GM19035 (cell line): Measurements from ENCODE around the gene SSC5D.

Experiments used
- ATAC-seq: cut with Tn5 transposase; IDR thresholded peaks from one replicate; pipeline ENCODE4 v1.9.1; 2021; ENCODE audit not compliant: unreplicated experiment

The SSC5D gene

DNA sequence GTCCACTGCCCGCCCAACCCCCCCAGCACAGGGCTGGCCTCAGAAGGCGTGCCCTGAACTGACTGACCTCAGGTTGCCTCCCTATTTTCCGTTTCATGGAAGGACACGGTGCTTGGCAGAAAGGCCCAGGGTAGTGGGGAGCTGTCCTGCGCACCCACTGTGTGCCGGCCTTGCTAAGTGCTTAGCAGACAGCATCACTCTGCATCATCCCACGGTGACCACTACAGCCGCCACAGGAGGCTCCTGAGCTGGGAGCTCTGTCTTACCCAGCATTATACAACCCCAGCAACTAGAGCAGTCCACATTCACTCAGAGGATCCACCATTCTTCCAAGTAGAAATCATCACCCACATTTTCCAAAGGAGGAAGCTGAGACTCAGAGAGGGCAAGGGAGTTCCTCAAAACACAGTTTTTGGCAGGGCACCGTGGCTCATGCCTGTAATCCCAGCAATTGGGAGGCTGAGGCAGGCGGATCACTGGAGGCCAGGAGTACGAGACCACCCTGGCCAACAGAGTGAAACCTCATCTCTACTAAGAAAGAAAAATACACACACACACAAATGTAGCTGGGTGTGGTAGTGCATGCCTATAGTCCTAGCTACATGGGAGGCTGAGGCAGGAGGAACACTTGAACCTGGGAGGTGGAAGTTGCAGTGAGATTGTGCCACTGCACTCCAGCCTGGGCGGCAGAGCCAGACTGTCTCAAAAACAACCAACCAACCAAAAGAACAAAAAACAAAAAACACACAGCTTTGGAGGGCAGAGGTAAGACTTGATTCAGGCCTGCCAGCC lies 47.1 kb downstream of the SSC5D start:
- no peak for ATAC-seq

GRCh38 chr19:55535965-55536350 lies 47.7 kb downstream of the SSC5D start:
- ATAC-seq, result no peak

DNA sequence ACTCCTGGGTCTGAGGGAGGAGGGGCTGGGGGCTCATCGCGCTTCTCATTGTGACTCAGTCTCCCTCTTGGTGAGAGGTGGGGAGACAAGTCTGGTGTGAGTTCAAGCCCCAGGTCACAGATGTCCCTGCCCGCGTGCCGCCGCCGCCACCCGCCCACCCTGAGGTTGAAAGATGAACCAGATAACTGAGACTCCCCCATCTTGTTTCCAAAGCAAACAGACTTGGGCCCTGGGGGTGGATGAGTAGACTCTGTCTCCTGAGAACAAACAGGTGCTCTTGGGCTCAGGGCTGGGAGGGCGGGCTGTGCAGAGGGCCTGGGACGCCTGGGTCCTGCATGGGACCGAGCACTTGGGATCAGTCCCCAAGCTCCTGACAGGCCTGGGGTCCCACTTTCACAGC lies 48.1 kb downstream of the SSC5D start:
- ATAC-seq, result no peak

DNA sequence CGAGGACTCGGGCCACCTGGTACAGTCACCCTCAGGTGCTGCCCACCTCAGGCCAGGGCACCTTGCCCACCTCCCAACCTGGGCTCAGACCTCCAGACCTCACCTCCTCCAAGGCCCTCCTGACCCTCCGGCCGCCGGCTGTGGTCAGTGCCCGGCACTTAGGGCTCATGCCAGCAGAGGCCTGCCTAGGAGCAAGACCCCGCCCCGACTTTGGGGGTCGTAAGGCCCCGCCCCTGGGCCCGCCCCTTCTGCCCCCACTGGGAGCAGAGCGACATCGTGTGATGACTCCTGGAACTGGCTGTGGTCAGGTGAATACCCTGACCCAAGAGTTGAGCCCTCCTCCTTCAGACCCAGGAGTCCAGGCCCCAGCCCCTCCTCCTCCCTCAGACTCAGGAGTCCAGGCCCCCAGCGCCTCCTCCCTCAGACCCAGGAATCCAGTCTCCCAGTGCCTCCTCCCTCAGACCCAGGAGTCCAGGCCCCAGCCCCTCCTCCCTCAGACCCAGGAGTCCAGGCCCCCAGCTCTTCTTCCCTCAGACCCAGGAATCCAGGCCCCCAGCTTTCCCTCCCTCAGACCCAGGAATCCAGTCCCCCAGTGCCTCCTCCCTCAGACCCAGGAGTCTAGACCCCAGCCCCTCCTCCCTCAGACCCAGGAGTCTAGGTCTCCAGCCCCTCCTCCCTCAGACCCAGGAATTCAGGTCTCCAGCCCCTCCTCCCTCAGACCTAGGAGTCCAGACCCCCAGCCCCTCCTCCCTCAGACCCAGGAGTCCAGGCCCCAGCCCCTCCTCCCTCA lies 48.9 kb downstream of the SSC5D start, which contains the start of gene SBK2:
SBK2 (minus strand) TSS at position 183 of the 790 bp plus-strand sequence. CDS start 839 bp downstream, outside the sequence.
- ATAC-seq, result no peak

DNA sequence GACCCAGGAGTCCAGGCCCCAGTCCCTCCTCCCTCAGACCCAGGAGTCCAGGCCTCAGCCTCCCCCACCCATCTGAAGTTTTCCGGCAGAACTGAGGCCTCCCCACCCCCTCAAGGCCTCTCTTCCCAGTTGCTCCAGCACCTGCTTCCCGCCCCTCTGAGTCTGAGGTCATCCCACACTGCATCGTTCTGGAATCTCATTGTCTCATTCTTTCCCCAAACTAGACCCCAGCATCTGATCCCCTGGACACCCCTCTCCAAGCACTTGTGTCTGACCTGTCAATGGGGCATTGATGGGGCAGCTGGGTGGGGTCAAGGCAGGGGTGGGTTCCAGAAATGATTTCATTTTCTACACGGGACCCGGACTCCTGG lies 49.5 kb downstream of the SSC5D start:
- no peak for ATAC-seq

GRCh38 chr19:55538132-55538531 lies 49.9 kb downstream of the SSC5D start:
- ATAC-seq, result no peak

- ATAC-seq, result no peak
Measured at GRCh38 chr19:55539090-55539984, 51.1 kb downstream of the SSC5D start.

DNA sequence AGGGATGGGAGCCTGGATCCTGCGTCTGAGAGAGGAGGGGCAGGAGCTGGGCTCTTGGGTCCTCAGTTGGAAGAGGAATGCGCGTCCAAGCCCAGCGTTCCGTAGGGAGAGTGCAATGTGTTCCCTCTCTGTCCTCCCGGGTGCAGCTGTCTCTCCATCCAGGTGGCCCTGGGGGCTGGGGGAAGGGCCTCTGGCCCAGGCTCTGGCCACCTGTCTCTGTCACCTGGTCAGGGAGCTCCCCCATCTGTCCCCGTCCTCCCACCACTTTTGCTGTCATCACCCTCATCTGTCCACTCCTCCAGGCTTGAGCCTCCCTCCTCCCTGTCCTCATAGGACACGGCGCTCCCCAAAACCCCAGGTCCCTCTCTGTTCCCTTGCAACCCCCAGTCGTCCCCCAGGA lies 52.4 kb downstream of the SSC5D start:
- ATAC-seq, result no peak

DNA sequence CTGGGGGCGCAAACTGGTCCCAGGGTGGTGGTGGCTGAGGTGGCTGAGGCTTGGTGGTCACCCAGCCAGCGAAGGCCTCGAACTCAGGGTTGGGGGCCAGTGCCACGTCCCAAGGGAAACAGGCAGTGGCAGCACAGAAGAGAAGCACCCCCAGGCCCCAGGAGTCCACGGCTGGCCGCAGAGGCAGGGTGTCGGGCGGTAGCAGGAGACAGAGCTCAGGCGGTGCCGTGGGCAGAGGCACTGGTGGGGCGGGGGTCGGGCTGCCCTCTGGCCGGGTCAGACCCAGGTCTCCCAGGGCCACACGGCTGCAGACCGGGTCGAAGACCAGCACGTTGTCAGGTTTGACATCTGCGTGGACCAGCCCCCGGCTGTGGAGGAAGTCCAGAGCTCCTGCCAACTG lies 52.9 kb downstream of the SSC5D start:
- no peak for ATAC-seq

DNA sequence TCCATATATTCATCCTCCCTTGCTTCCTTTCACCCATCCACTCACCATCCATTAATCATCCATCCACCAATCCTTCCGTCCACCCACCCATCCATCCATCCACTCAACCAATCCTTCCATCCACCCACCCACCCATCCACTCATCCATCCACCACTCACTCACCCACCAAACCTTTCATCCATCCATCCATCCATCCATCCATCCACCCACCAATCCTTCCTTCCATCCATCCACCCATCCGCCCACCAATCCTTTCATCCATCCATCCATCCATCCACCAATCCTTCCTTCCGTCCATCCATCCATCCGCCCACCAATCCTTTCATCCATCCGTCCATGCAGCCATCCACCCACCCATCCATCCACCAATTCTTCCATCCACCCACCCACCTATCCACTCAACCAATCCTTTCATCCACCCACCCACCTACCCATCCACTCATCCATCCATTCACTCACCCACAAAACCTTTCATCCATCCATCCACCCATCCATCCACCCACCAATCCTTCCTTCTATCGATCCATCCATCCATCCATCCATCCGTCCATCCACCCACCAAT lies 54.1 kb downstream of the SSC5D start:
- ATAC-seq, result no peak

DNA sequence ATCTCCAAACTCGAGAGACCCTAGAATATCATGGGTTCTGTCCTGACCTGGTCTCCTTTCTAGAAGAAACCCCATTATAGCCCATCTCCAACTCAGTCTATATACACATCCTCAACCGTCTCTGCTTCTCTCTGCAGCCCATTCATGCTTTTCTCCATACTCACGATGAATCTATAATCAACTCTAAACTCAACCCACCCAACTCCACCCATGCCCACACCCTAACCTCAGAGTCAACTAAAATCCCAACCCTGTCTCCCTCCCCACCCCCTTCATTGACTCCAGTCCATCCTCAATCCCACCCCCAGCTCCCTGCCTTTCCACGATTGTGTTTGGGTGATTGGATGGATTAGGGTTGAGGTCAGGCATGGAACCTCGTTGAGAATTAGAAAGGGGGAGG lies 55.3 kb downstream of the SSC5D start:
- no peak for ATAC-seq

- no peak for ATAC-seq
Measured at GRCh38 chr19:55544014-55544413, 55.8 kb downstream of the SSC5D start.

- ATAC-seq, result no peak
Measured at GRCh38 chr19:55544776-55545439, 56.7 kb downstream of the SSC5D start.

GRCh38 chr19:55545443-55545842 lies 57.2 kb downstream of the SSC5D start, which contains the start of gene SBK3:
SBK3 (minus strand) TSS chr19:55545543; CDS start chr19:55545543, 0 bp downstream.
- no peak for ATAC-seq

DNA sequence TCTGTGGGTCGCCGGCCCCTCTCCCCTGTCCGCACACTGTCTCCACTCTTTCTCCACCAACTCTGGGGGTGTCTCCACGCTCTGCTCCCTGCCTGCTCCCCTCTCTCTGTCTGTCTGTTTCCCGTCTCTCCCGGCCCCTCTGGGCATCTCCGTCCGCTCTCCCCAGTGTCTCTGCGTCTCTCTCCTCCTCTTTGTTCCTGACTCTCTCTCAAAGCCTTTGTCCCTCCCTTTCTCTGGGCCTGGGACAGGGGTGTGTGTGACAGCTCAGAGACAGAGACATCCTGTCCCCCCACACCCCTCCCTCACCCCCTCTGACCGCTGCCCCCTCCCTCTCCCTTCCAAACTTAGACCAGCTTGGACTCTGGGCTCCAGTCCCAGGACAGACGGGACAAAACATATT lies 57.8 kb downstream of the SSC5D start:
- no peak for ATAC-seq

GRCh38 chr19:55546822-55547614 lies 58.8 kb downstream of the SSC5D start:
- no peak for ATAC-seq

GRCh38 chr19:55549500-55550320 lies 61.5 kb downstream of the SSC5D start:
- ATAC-seq, result no peak

GRCh38 chr19:55550321-55550650 lies 62.0 kb downstream of the SSC5D start:
- no peak for ATAC-seq

- no peak for ATAC-seq
Measured at GRCh38 chr19:55552206-55552605, 64.0 kb downstream of the SSC5D start.
